ENCODE measurements around the gene IQGAP2.

Gene IQGAP2

DNA sequence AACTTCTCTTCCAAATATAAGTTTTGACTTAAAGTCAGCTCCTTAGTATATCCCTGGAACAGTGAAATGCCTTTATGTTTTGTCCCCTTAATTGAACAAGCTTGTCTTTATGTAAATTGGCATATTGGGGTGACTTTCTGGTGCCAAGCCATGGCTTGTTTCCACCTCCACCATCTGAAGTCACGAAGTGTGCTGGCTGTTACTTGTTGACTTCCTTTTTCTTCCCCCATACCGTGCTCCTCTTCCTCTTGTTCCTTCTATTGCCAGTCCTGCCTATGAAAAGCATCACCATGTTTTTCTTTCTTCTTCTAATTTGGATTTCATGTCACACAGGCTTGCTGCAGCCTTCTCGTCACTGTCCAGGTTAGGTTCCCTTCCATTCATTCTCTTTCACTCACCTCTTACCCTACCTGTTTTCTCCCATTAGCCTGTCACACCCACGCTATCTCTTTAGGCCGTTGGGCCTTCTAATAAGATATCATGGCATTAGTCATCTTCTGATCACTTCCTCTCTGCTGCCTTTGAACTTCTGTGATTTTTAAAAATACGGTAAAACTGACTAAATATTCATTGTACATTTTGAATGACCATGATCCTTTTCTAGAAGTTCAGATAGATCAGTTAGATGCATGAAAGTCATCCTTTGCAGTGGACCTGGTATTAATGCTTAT lies 48.1 kb downstream of the IQGAP2 start:
- no peak overlapping the region for H3K9ac ChIP-seq (ENCODE audit: low read length in 2 of 2)
- no peaks in the 10 kb centered on the region for H3K27me3 ChIP-seq (ENCODE audit: control insufficient read depth in 1 of 2, insufficient read depth in 2 of 2, low read length in 2 of 2)
- no peaks in the 10 kb centered on the region for H3K9me3 ChIP-seq (ENCODE audit: control insufficient read depth in 2 of 2, low read length in 2 of 2)
- H3K4me1 ChIP-seq (ENCODE audit: control insufficient read depth, insufficient read depth, low read length), result peaks cover 3% of the 10 kb centered on the region
- no peak overlapping the region for H3K4me3 ChIP-seq (ENCODE audit: low read length in 2 of 2)
- H3K27ac ChIP-seq (ENCODE audit: low read length), result no peak overlapping the region
- H3K36me3 ChIP-seq (ENCODE audit: control insufficient read depth in 2 of 2, insufficient read depth in 2 of 2, low read length in 2 of 2), result no peaks in the 10 kb centered on the region

DNA sequence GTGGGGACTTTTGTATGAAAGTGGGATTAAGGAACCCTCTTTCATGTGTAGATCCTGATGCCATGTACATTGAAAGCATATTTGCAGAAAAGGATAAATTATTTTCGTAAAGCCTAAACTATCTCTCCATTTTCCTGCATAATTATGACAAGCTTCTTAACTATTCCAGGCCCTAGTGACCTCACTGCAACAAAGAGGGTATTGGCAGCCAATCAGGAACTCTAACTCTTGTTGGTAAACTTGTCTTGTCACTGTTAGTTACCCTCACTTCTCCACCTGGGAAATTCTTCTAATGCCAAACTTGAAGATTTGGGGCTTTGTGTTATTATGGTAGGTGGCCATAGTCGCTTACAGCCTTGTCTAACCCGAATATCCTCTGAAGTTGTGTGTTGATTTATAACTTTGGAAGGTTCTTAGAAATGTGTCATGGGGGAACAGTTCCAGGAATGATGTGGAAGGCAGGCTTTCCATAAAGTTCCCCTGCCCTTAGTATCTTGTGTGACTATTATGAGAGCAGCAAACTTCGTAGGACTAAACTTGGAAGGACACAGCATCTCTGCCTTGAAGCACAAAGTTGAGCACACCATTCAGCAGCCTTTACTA lies 52.5 kb downstream of the IQGAP2 start:
- H3K4me1 ChIP-seq (ENCODE audit: control insufficient read depth, insufficient read depth, low read length), result no peaks in the 10 kb centered on the region
- no peak overlapping the region for H3K9ac ChIP-seq (ENCODE audit: low read length in 2 of 2)
- H3K4me3 ChIP-seq (ENCODE audit: low read length in 2 of 2), result no peak overlapping the region
- no peak overlapping the region for H3K27ac ChIP-seq (ENCODE audit: low read length)
- no peaks in the 10 kb centered on the region for H3K27me3 ChIP-seq (ENCODE audit: control insufficient read depth in 1 of 2, insufficient read depth in 2 of 2, low read length in 2 of 2)
- no peaks in the 10 kb centered on the region for H3K36me3 ChIP-seq (ENCODE audit: control insufficient read depth in 2 of 2, insufficient read depth in 2 of 2, low read length in 2 of 2)
- H3K9me3 ChIP-seq (ENCODE audit: control insufficient read depth in 2 of 2, low read length in 2 of 2), result no peaks in the 10 kb centered on the region

DNA sequence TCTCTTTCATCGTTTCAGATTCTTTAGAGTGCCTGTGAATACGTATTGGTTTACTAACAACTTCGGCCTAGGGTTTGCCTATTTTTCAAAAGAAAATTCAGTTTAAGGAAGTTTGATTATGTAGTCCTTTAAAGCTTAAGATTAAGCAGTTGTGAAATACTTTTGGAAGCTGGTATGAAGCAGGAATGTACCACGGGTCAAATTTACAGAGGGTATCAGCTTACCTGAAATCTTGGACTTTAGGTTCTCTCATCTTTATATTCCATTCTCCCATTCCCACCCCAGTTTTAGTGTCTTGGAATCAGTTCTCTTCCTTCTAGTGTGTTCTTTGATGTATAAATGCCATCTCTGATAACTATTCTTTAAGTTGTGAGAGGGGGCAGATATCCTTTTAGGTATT lies 53.2 kb downstream of the IQGAP2 start:
- no peaks in the 10 kb centered on the region for H3K4me1 ChIP-seq (ENCODE audit: control insufficient read depth, insufficient read depth, low read length)
- no peaks in the 10 kb centered on the region for H3K27me3 ChIP-seq (ENCODE audit: control insufficient read depth in 1 of 2, insufficient read depth in 2 of 2, low read length in 2 of 2)
- H3K9ac ChIP-seq (ENCODE audit: low read length in 2 of 2), result no peak overlapping the region
- H3K4me3 ChIP-seq (ENCODE audit: low read length in 2 of 2), result no peak overlapping the region
- no peaks in the 10 kb centered on the region for H3K9me3 ChIP-seq (ENCODE audit: control insufficient read depth in 2 of 2, low read length in 2 of 2)
- no peaks in the 10 kb centered on the region for H3K36me3 ChIP-seq (ENCODE audit: control insufficient read depth in 2 of 2, insufficient read depth in 2 of 2, low read length in 2 of 2)
- H3K27ac ChIP-seq (ENCODE audit: low read length), result no peak overlapping the region

DNA sequence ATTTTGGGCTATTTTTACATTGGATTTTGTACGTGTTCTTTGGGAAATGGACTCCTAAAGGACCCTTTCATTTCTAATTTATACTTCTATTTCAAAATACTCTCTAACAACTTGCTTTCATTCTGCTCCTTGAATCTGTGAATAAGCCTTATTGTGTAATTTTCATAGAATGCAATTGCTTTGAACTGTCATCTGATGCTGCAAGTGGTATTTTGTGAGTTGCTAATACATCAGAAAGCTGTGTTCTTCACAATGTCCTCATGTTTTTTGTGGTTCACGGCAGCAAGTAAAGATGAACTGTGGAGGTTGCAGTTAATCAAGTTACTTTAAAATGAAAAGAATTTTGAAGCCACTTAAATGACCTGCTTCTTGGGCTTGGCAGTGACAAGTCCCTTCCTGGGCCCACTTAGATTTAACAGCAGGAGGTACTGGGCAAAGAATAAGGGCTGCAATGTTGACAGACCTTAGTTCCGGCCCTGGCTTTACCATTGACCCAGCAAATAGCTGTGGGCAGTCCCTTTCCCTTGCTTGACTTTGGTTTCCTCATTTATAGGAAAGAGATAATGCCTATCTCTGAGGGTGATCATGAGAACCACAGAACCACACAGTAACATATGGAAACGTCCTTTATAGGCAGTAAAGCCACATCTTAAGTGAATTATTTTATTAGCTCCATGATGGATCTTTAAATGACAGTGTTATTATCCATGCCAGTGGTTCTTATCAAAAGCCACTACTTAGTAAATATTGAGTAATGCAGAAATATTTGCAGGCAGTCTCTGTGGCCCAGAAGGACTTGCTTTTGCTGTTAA lies 54.8 kb downstream of the IQGAP2 start:
- no peaks in the 10 kb centered on the region for H3K27me3 ChIP-seq (ENCODE audit: control insufficient read depth in 1 of 2, insufficient read depth in 2 of 2, low read length in 2 of 2)
- H3K27ac ChIP-seq (ENCODE audit: low read length), result no peak overlapping the region
- no peak overlapping the region for H3K9ac ChIP-seq (ENCODE audit: low read length in 2 of 2)
- H3K4me3 ChIP-seq (ENCODE audit: low read length in 2 of 2), result no peak overlapping the region
- H3K36me3 ChIP-seq (ENCODE audit: control insufficient read depth in 2 of 2, insufficient read depth in 2 of 2, low read length in 2 of 2), result no peaks in the 10 kb centered on the region
- no peaks in the 10 kb centered on the region for H3K4me1 ChIP-seq (ENCODE audit: control insufficient read depth, insufficient read depth, low read length)
- H3K9me3 ChIP-seq (ENCODE audit: control insufficient read depth in 2 of 2, low read length in 2 of 2), result no peaks in the 10 kb centered on the region

DNA sequence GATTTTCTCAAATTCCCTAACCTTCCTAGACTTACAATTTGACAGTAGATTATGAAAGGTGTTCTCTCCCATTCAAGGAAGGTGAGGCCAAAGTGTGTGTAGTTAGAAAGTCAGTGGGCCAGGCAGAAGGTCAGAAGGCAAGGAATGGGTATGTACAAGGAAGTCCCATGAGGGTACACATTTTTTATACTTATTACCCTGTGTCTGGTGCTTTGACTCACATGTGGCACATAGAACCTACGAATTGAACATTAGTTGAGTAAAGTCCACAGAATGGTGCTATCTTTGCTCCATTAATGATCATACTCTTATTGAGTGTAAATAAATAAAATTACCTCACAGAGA lies 55.4 kb downstream of the IQGAP2 start:
- Histone ChIP-seq H3K4me3 (ENCODE audit: low read length in 2 of 2) (no peak overlapping the region), H3K27me3 (ENCODE audit: control insufficient read depth in 1 of 2, insufficient read depth in 2 of 2, low read length in 2 of 2) (no peaks in the 10 kb centered on the region), H3K4me1 (ENCODE audit: control insufficient read depth, insufficient read depth, low read length) (no peaks in the 10 kb centered on the region), H3K9ac (ENCODE audit: low read length in 2 of 2) (no peak overlapping the region), H3K36me3 (ENCODE audit: control insufficient read depth in 2 of 2, insufficient read depth in 2 of 2, low read length in 2 of 2) (no peaks in the 10 kb centered on the region), H3K9me3 (ENCODE audit: control insufficient read depth in 2 of 2, low read length in 2 of 2) (no peaks in the 10 kb centered on the region), H3K27ac (ENCODE audit: low read length) (no peak overlapping the region)

DNA sequence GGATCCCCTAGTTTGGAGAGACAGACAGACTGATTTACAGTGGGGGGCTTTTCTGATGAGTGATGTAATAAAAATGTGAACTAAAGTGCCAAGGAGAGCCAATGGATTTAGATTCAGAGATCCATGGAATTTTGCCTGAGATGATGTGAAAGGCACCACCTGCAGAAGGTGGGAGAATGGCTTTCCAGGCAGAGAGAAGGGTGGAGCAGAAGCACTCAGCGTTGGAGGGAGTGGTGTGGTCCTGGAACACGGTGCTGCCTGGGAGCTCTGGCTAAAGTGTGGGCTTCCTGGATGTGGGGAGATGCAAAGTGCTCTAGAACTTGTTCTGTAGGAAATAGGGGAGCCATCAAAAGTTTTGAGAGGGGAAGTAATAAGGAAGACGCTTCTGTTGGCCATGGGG lies 57.0 kb downstream of the IQGAP2 start:
- no peaks in the 10 kb centered on the region for H3K4me1 ChIP-seq (ENCODE audit: control insufficient read depth, insufficient read depth, low read length)
- no peaks in the 10 kb centered on the region for H3K36me3 ChIP-seq (ENCODE audit: control insufficient read depth in 2 of 2, insufficient read depth in 2 of 2, low read length in 2 of 2)
- no peaks in the 10 kb centered on the region for H3K27me3 ChIP-seq (ENCODE audit: control insufficient read depth in 1 of 2, insufficient read depth in 2 of 2, low read length in 2 of 2)
- no peak overlapping the region for H3K27ac ChIP-seq (ENCODE audit: low read length)
- no peak overlapping the region for H3K9ac ChIP-seq (ENCODE audit: low read length in 2 of 2)
- no peak overlapping the region for H3K4me3 ChIP-seq (ENCODE audit: low read length in 2 of 2)
- no peaks in the 10 kb centered on the region for H3K9me3 ChIP-seq (ENCODE audit: control insufficient read depth in 2 of 2, low read length in 2 of 2)

DNA sequence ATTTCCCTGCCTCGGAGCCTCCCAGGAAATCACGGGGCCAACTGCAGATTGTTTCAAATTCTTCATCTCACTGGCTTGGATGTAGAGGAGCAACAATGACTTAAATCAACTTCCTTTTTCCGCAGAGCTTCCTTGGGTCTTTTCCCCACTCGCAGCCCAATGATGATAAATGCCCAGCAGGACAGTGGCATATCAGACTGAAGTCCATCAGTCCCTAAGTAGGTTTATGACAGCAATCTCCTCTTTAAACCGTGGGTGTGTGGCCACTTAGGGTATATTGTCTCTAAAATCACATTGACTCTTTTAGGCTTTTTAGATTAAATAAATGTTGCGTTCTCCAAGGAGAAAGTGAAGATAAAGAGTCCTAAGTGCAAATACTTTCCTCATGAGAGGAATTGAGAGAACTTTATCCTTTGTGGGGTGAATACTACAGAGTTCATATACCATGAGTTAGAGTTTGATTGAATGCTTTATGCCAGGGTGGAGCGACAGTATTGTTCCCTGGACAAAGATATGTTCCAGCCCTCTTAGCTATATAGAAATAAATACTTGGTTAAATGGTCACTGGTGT lies 59.1 kb downstream of the IQGAP2 start:
- no peak overlapping the region for H3K27ac ChIP-seq (ENCODE audit: low read length)
- H3K27me3 ChIP-seq (ENCODE audit: control insufficient read depth in 1 of 2, insufficient read depth in 2 of 2, low read length in 2 of 2), result no peaks in the 10 kb centered on the region
- H3K36me3 ChIP-seq (ENCODE audit: control insufficient read depth in 2 of 2, insufficient read depth in 2 of 2, low read length in 2 of 2), result no peaks in the 10 kb centered on the region
- no peaks in the 10 kb centered on the region for H3K9me3 ChIP-seq (ENCODE audit: control insufficient read depth in 2 of 2, low read length in 2 of 2)
- H3K4me1 ChIP-seq (ENCODE audit: control insufficient read depth, insufficient read depth, low read length), result no peaks in the 10 kb centered on the region
- H3K9ac ChIP-seq (ENCODE audit: low read length in 2 of 2), result no peak overlapping the region
- H3K4me3 ChIP-seq (ENCODE audit: low read length in 2 of 2), result no peak overlapping the region

DNA sequence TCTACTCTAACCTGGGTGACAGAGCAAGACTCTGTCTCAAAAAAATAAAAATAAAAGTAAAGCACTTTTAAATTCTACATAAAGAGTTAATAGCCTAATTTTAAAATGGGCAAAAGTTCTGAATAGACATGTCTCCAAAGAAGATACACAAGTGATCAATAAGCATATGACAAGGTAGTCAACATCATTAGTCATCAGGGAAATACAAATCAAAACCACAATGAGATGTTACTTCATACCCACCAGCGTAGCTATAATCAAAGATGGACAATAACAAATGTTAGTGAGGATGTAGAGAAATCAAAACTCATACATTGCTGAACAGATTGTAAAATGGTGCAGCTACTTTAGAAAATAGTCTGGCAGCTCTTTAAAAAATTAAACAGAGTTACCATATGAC lies 64.1 kb downstream of the IQGAP2 start:
- H3K4me1 ChIP-seq (ENCODE audit: control insufficient read depth, insufficient read depth, low read length), result no peaks in the 10 kb centered on the region
- no peak overlapping the region for H3K9ac ChIP-seq (ENCODE audit: low read length in 2 of 2)
- no peaks in the 10 kb centered on the region for H3K27me3 ChIP-seq (ENCODE audit: control insufficient read depth in 1 of 2, insufficient read depth in 2 of 2, low read length in 2 of 2)
- no peak overlapping the region for H3K4me3 ChIP-seq (ENCODE audit: low read length in 2 of 2)
- no peak overlapping the region for H3K27ac ChIP-seq (ENCODE audit: low read length)
- no peaks in the 10 kb centered on the region for H3K9me3 ChIP-seq (ENCODE audit: control insufficient read depth in 2 of 2, low read length in 2 of 2)
- H3K36me3 ChIP-seq (ENCODE audit: control insufficient read depth in 2 of 2, insufficient read depth in 2 of 2, low read length in 2 of 2), result no peaks in the 10 kb centered on the region

DNA sequence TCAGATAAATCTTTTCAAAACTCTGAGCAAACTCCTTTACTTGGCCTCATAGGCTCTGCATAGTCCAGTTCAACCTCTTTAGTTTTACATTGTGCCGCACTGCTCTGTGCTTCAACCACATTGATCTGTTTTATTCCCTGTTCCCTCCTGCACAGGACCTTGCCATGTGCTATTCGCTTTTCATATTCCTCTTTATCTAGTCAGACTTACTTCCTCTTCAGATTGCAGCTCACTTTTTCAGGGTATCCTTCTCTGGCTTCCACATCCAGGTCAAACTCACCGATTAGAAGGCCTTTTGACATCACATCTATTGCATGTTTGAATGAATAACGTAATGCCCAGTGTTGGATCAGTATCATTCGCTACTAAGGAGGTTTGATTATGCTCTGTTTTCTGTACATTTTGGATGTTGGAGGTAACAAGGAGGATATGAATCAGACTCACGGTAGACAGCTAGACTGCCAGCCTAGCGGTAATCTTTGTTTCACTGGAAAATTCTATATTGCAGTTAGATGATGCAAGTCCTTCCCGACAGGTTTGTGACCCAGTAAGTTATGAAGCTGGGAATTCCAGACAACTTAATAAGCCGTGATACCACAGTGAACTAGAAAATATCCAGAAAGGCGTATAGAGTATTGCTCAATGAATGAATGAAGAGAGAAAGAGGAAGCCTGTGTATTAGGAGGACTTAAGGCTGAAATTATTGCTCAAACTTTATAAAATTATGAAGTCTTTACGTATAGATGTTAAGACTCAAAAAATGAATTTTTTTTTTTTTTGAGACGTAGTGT lies 65.7 kb downstream of the IQGAP2 start:
- no peaks in the 10 kb centered on the region for H3K36me3 ChIP-seq (ENCODE audit: control insufficient read depth in 2 of 2, insufficient read depth in 2 of 2, low read length in 2 of 2)
- H3K27ac ChIP-seq (ENCODE audit: low read length), result no peak overlapping the region
- no peaks in the 10 kb centered on the region for H3K9me3 ChIP-seq (ENCODE audit: control insufficient read depth in 2 of 2, low read length in 2 of 2)
- H3K9ac ChIP-seq (ENCODE audit: low read length in 2 of 2), result no peak overlapping the region
- no peak overlapping the region for H3K4me3 ChIP-seq (ENCODE audit: low read length in 2 of 2)
- H3K27me3 ChIP-seq (ENCODE audit: control insufficient read depth in 1 of 2, insufficient read depth in 2 of 2, low read length in 2 of 2), result no peaks in the 10 kb centered on the region
- H3K4me1 ChIP-seq (ENCODE audit: control insufficient read depth, insufficient read depth, low read length), result no peaks in the 10 kb centered on the region

DNA sequence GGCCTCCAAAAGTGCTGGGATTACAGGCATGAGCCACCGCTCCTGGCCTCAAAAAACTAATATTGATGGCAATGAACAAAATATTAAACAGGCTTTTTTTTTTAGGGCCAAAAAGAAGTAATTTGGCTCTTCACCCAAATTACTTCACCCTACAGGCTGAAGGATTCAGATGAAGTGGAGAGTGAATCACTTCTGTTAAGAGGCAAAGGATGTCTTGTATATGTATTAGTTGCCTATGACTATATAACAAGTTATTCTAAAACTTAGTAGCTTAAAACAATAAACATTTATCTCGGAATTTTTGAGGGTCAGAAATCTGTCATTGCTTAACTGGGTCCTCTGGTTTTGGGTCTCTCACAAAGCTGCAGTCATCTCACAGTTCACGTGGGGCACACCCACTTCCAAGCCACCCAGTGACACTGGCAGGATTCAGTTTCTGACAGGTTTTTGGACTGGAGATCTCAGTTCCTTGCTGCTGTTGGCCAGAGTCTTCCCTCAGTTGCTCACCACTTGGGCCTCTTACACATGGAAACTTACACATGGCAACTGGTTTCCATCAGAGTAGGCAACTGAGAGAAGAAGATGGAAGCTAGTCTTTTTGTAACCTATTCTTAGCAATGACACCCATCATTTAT lies 66.7 kb downstream of the IQGAP2 start:
- H3K27me3 ChIP-seq (ENCODE audit: control insufficient read depth in 1 of 2, insufficient read depth in 2 of 2, low read length in 2 of 2), result no peaks in the 10 kb centered on the region
- no peak overlapping the region for H3K27ac ChIP-seq (ENCODE audit: low read length)
- no peaks in the 10 kb centered on the region for H3K9me3 ChIP-seq (ENCODE audit: control insufficient read depth in 2 of 2, low read length in 2 of 2)
- H3K36me3 ChIP-seq (ENCODE audit: control insufficient read depth in 2 of 2, insufficient read depth in 2 of 2, low read length in 2 of 2), result no peaks in the 10 kb centered on the region
- H3K9ac ChIP-seq (ENCODE audit: low read length in 2 of 2), result no peak overlapping the region
- no peak overlapping the region for H3K4me3 ChIP-seq (ENCODE audit: low read length in 2 of 2)
- no peaks in the 10 kb centered on the region for H3K4me1 ChIP-seq (ENCODE audit: control insufficient read depth, insufficient read depth, low read length)

All from stomach smooth muscle (tissue), 2 donors.